G401.6 (cell line): ENCODE measurements around the gene EFCAB12.

Experiments
- FAIRE-seq: peaks from 2 replicates; lab custom pipeline; 2012; peaks lifted over from hg19 to GRCh38; lab: Jason Lieb, UNC

The EFCAB12 gene

DNA sequence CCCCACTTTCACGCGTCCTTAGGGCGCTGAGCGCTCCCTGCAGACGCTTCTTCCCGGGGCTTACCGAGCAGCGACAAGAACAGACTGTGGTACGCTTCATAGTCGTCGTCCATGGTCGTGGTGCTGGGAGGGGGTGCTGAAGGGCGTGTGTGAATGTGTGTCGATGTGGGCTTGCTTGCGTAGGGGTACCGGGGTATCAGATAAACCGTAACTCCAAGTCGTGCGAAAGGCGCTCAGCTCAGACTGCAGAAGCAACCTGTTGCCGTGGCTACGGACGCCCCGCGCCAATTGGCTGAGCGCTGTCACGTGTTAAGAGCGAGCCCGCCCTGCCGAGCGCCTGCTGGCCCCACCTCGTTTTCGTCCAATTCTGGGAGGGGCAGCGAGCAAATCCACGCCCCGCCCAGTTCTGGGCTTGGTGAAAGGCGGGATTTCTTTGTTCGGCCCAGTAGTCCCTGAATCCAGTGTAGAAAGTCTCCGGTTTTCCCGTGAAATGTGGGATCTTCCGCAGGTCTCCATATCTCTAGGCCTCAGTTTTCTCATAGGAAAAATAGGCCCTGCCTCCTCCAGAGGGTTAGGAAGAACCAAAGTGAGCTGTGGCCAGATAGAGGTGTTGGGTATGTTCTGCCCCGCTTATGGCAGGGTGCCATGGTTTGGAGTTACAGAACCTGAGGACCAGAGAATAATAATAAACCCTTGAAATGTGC is at the start of gene EFCAB12:
Gene EFCAB12, minus strand, starts transcription at position 261 of the 704 bp plus-strand sequence. Its CDS starts 148 bp downstream, at position 113.
- no peak for FAIRE-seq

DNA sequence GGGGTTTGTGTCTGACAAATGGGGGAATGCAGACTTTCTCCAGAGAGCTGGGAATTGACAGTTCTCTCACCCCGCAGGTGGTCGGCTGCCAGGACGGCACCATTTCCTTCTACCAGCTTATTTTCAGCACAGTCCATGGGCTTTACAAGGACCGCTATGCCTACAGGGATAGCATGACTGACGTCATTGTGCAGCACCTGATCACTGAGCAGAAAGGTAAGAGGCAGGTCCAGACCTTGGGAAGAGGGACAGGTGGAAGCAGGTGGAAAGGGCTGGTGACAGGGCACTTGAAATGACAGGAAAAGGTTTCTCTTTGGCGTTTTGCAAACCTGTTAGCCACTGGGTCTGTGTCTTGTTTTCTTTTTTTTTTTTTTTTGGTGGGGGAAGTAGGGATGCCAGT is 48.1 kb upstream of the EFCAB12 start:
- no peak for FAIRE-seq

- FAIRE-seq, result no peak
These were observed 47.4 kb upstream of the EFCAB12 start for GRCh38 chr3:129475863-129476262.

DNA sequence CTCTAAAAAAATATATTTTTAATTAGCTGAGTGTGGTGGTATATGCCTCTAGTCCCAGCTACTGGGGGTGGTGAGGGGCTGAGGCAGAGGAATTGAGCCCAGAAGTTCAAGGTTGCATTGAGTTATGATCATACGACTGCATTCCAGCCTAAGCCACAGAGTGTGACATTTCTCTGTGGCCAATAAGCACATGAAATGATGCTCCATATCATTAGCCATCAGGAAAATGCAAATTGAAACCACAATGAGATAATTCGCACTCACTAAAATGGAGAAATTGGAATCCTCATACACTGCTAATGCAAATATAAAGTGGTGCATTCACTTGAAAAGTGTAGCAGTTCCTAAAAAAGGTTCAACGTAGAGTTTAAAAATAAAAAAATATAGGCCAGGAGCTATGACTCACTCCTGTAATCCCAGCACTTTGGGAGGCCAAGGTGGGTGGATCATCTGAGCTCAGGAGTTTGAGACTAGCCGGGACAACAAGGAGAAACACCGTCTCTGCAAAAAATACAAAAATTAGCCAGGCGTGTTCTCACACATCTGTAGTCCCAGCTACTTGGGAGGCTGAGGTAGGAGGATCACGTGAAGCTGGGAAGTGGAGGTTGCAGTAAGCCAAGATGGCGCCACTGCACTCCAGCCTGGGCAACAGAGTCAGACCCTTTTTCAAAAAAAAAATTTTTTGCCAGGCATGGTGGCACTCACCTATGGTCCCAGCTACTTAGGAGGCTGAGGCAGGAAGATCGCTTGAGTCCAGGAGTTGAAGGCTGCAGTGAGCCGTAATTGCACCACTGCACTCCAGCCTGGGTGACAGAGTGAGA is 46.8 kb upstream of the EFCAB12 start:
- FAIRE-seq, result no peak

GRCh38 chr3:129473769-129474152 is 45.3 kb upstream of the EFCAB12 start:
- no peak for FAIRE-seq

DNA sequence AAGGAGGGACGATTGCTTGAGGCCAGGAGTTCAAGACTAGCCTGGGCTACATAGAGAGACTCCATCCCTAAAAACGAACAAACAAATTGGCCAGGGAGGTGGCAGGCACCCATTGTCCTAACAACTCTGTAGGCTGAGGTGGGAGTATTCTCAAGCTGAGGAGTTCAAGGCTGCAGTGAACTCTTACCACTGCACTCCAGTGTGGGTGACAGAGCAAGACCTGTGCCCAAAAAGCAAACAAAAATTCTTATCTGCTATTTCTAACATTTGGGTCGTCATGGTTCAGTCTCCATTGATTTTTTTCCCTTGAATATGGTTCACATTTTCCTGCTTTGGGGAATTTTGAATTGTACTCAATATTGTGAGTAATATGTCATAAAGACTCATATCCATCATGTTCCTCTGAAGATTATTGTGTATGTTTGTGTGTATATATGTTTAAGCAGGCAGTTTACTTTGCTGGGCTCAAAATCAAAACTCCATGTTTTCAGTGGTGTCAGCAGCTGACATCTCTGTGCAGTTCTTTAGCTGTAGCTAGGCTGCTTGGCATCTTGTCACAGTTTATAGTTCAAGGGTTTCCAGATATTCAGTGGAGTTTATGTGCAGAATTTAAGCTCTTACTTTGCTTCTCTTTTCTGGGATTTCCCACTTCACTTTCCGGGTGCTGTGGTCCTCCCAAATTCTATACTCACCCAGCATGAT is 44.8 kb upstream of the EFCAB12 start:
- FAIRE-seq, result no peak

GRCh38 chr3:129470861-129471260 is 42.4 kb upstream of the EFCAB12 start:
- FAIRE-seq, result no peak

DNA sequence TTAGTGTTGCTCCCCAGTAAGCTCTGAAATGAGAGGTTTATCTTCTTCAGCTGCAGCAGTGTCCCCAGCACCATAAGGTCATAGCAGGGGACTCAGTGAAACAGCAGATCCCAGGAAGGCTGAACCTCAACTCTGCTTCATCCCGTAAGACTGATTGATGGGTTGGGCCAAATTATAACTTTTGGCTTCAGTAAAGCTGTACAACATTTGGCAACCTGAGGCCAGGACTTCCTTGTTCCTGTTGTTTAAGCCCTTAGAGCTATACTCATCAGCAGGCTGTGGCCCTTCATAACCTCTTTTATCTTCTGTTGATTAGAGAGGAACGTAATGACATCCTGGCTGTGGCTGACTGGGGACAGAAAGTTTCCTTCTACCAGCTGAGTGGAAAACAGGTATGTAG is 40.6 kb upstream of the EFCAB12 start:
- FAIRE-seq, result no peak

DNA sequence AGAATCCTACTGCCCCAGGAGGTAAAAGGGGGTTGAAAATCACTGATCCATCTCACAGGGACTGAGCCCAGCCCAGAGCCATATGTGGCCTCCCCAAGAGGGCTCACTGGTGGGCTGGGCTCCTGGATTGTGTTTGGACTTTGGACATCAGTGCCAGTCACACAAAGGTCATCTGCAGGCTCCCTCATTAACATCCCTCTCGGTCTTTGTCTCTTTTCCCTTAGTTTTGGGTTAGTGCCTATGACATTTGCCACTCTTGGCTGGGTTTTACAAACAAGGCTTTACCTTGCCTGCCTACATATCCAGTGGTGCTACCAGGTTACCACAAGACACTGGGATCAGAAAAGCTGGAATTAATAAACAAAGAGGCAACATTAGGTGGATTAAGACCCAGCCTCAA is 39.5 kb upstream of the EFCAB12 start:
- no peak for FAIRE-seq

DNA sequence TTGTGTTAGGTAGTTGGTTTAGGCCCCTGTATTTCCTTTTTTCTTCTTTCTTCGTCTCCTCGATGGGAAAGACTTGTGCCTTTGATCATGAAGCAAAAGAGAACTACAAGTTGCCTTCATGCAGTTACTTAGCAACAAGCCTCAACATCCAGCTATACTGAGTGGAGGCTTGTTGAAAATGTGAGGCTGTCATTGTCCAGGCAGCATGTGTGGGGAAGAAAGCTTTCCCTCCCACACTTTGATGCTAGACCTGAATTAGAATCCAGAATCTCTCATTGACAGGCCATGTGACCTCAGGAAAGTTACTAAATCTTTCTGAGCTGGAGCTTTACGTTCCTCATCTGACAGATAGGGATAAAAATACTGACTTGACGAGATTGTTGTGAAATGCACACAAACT is 35.3 kb upstream of the EFCAB12 start:
- FAIRE-seq, result no peak

DNA sequence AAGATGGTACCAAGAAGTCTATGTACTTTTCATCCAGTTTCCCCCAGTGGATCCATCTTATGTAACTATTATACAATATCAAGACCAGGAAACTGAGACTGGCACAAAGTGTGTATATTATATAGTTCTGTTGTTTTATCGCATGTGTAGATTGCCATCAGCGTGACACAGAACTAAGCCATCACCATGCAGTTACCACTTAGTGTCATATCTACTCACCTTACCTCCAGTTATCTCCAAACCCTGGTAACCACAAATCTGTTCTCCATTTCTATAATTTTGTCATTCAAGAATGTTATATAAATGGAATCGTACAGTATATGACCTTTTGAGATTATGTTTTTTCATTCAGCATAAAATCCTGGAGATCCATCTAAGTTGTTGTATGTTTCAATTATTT is 34.7 kb upstream of the EFCAB12 start:
- FAIRE-seq, result no peak

- FAIRE-seq, result no peak
These were observed 34.0 kb upstream of the EFCAB12 start for GRCh38 chr3:129462361-129462968.

DNA sequence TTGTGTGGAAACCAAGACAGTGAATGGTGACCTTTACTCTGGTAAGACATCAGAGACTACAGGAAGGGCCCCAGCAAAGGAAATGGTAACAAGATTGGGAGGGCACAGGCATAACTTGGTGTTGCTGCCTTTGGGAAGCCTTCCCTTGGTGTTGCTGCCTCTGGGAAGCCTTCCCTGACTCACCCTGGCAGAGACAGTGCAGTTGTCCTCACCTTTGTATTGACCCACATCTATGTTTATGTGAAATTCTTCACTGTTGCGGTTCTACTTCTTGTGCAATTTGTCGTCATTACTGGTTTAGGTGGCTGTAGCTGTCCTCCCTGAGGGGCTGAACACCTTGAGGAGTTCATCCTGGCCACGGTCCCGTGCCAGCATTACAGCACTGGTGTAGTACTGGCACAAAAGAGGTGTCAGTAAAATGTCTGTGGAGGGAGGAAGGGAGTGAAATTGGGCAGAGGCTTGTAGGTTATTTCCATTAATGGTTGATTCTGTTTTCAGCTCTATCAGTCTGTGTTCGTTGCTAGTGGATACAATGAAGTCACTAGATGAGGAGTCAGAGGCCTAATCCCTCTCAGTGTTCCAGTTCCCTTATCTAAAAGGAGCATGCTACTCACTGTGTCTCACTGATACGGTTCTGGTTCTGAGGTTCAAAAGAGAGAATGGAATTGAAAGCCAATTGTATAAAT is 33.2 kb upstream of the EFCAB12 start:
- no peak for FAIRE-seq

- no peak for FAIRE-seq
These were observed 32.6 kb upstream of the EFCAB12 start for GRCh38 chr3:129461022-129461421.

DNA sequence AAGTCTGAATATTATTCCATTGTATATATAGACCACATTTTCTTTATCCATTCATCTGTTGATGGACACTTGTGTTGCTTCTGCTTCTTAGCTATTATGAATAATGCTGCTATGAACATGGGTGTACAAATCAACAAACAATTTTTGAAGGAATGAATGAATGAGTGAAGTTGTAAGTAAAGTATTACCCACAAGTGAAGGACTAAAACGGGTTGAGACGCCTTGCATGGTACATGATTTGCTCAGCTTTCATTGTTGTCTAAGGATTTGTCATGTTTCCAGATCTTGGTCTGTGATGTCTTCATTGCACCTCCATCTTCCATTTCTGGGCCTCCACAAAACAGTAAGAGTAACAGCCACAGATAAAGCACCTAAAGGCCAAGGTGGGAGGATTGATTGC is 32.1 kb upstream of the EFCAB12 start:
- FAIRE-seq, result no peak

DNA sequence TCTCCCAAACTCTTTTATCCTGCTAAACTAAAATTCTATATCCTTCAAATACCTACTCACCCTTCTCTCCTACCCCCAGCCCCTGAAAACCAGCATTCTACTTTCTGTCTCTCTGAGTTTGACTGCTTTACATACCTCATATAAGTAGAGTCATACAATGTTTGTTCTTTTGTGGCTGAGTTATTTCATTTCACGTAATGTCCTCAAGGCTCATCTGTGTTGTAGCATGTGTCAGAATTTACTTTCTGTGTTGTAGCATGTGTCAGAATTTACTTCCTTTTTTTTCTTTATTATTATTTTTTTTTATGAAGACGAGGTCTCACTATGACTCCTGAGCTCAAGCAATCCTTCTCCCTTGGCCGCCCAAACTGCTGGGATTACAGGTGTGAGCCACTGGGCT is 31.7 kb upstream of the EFCAB12 start:
- no peak for FAIRE-seq

DNA sequence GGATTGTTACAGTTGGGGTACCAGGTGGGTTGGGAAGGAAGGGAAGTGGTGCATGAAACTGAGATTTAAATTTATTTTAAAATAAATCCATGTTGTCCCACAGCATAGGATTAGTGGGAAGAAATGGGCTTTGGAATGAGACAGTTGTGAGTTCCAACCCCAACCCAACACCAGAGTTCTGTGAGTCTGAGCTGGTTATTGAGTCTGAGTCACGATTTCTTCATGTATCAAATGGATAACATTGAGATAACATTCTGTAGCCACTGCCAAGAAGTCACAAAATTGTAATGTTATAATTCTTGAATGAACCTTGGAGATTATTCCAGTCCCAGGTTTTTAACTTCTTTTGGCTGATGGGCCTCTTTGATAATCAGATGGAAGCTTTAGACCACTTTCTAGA is 25.3 kb upstream of the EFCAB12 start:
- no peak for FAIRE-seq

GRCh38 chr3:129449279-129450115 is 21.1 kb upstream of the EFCAB12 start:
- no peak for FAIRE-seq

- no peak for FAIRE-seq
These were observed 19.9 kb upstream of the EFCAB12 start for GRCh38 chr3:129448186-129448895.

DNA sequence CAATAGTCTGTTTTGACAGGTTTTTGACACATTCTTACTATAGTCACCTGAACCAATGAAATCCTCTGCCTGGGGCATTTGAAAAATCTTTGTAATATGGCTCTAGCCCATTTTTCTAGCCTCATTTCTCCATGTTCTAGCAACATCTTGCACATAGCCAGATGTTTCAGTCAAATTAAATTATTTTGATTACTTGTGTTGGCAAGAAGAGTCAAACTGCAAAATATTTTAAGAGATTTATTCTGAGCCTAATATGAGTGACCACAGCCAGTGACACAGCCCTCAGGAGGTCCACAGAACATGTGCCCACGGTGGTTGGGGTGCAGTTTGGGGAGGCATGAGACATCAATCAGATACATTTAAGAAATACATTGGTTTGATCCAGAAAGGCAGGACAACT is 18.5 kb upstream of the EFCAB12 start:
- FAIRE-seq, result no peak

GRCh38 chr3:129445471-129445870 is 17.0 kb upstream of the EFCAB12 start:
- FAIRE-seq, result no peak
